A549 (cell line): ENCODE measurements around the gene GRM2. TPM values are rescaled to one million over a fixed set of nuclear protein-coding genes. Genes with fewer than 3 reads are reported as not detected.

Experiments used
- ATAC-seq, 2 experiments: fragments of 200-7000 bp in 1 of 2; fragments of >200 bp in 1 of 2; cut with Nextera tagmentation in 1 of 2; cut with Tn5 transposase in 1 of 2; 3 replicates each; pipeline versions ENCODE4 v1.8.0 to v1.9.1; 2018 to 2020; ENCODE audit warnings: mild to moderate bottlenecking in 1 of 2, moderate library complexity in 1 of 2
- CTCF ChIA-PET: fragments of 300-600 bp; sonication (Branson Sonifier 250); formaldehyde crosslinking; extraction: SDS; loops from one replicate; lab custom pipeline; 2021; ENCODE audit warnings: antibody characterized with exemption, inconsistent platforms; lab: Yijun Ruan, JAX
- POLR2A ChIA-PET: fragments of 350-600 bp; formaldehyde crosslinking; extraction: SDS; loops from one replicate; lab custom pipeline; 2021; ENCODE audit warnings: antibody characterized with exemption, inconsistent platforms; lab: Yijun Ruan, JAX
- DNase-seq, 2 experiments: peaks; one replicate each; pipeline versions ENCODE4 v3.0.0 to v3.0.0-alpha.2; 2011 to 2016; ENCODE audit warnings: low read depth in 1 of 2, low spot score in 1 of 2
- FAIRE-seq: peaks from 2 replicates; lab custom pipeline; 2011; peaks lifted over from hg19 to GRCh38; lab: Jason Lieb, UNC
- H3K27ac ChIP-seq, 2 experiments: fragments of >200 bp; sonication (Bioruptor Twin); formaldehyde crosslinking; 3 replicates each; pipeline ENCODE4 v1.5.1; 2016 to 2017
- H3K4me1 ChIP-seq: fragments of >200 bp; sonication (Bioruptor Twin); formaldehyde crosslinking; 3 replicates; pipeline ENCODE4 v1.6.1; 2016
- H3K4me2 ChIP-seq: fragments of >200 bp; sonication (Bioruptor Twin); formaldehyde crosslinking; 3 replicates; pipeline ENCODE4 v1.6.1; 2016
- H3K4me3 ChIP-seq: fragments of >200 bp; sonication (Bioruptor Twin); formaldehyde crosslinking; 3 replicates; pipeline ENCODE4 v1.5.1; 2016
- H3K9me3 ChIP-seq: fragments of >200 bp; sonication (Bioruptor Twin); formaldehyde crosslinking; 3 replicates; pipeline ENCODE4 v1.6.1; 2016
- BHLHE40 ChIP-seq: IDR thresholded peaks from 2 replicates; pipeline ENCODE4 v1.6.1; 2012; ENCODE audit warnings: low read depth, low read length, inconsistent platforms
- CBX8 ChIP-seq: fragments of 200-600 bp; sonication (generic); IDR thresholded peaks from 2 replicates; pipeline ENCODE4 v1.6.1; 2016
- EHMT2 ChIP-seq: fragments of 200-600 bp; sonication (generic); IDR thresholded peaks from 2 replicates; pipeline ENCODE4 v1.6.1; 2016; ENCODE audit warnings: antibody characterized with exemption, low read depth, mild to moderate bottlenecking, moderate library complexity
- FOSL2 ChIP-seq, 2 experiments: fragments of 450-650 bp in 1 of 2; fragments of >200 bp in 1 of 2; sonication (Bioruptor Twin) in 1 of 2; formaldehyde crosslinking; IDR thresholded peaks; 2 replicates each; pipeline versions ENCODE4 v1.5.0 to v1.6.1; 2016 to 2020; ENCODE audit warnings: mild to moderate bottlenecking in 1 of 2, moderate library complexity in 1 of 2
- HOXA7 ChIP-seq: fragments of 250-450 bp; sonication (Bioruptor Pico); IDR thresholded peaks from 2 replicates; pipeline ENCODE4 v1.5.0; 2020; ENCODE audit warnings: mild to moderate bottlenecking, moderate library complexity
- HOXB13 ChIP-seq: fragments of 250-450 bp; sonication (Bioruptor Pico); IDR thresholded peaks from 2 replicates; pipeline ENCODE4 v1.5.0; 2020; ENCODE audit warnings: low read depth, mild to moderate bottlenecking, moderate library complexity
- HOXB5 ChIP-seq: fragments of 250-450 bp; sonication (Bioruptor Pico); IDR thresholded peaks from 2 replicates; pipeline ENCODE4 v1.5.0; 2020; ENCODE audit warnings: mild to moderate bottlenecking, moderate library complexity
- JUNB ChIP-seq: fragments of >200 bp; sonication (Bioruptor Twin); formaldehyde crosslinking; IDR thresholded peaks from 2 replicates; pipeline ENCODE4 v1.6.1; 2016
- MAZ ChIP-seq: fragments of 150-350 bp; IDR thresholded peaks from 2 replicates; pipeline ENCODE4 v1.6.1; 2014; ENCODE audit warnings: antibody characterized with exemption, low read depth, low read length, borderline replicate concordance
- PHF8 ChIP-seq: fragments of 200-600 bp; sonication (generic); IDR thresholded peaks from 2 replicates; pipeline ENCODE4 v1.6.1; 2016; ENCODE audit warnings: low read depth, mild to moderate bottlenecking, antibody characterized with exemption, moderate library complexity, borderline replicate concordance
- RARB ChIP-seq: fragments of 250-450 bp; sonication (Bioruptor Pico); IDR thresholded peaks from 2 replicates; pipeline ENCODE4 v1.8.0; 2021; ENCODE audit warnings: mild to moderate bottlenecking, moderate library complexity
- RCOR1 ChIP-seq: fragments of 150-350 bp; IDR thresholded peaks from 2 replicates; pipeline ENCODE4 v1.6.1; 2014; ENCODE audit warnings: antibody characterized with exemption, low read length, low read depth
- TFCP2L1 ChIP-seq: fragments of 250-450 bp; sonication (Bioruptor Pico); IDR thresholded peaks from 2 replicates; pipeline ENCODE4 v1.5.0; 2021; ENCODE audit warnings: mild to moderate bottlenecking
- ZC3H11A ChIP-seq: fragments of 450-650 bp; IDR thresholded peaks from 2 replicates; pipeline ENCODE4 v1.6.1; 2014; ENCODE audit warnings: antibody characterized with exemption, mild to moderate bottlenecking
- WGBS: methylation state at CpG from one replicate; pipeline ENCODE4 v1.1.6; 2017; ENCODE audit errors: missing lambda C conversion rate; 5-methylcytosine and 5-hydroxymethylcytosine counted together
- polyA minus RNA-seq: library from RNA; depleted of rRNA, polyadenylated mRNA; stranded (reverse); fragments of >200 nt; gene quantifications from 2 replicates; pipeline ENCODE4 v1.2.3, GENCODE V29; 2011; rRNA and poly(A)+ RNA removed
- polyA plus RNA-seq, 4 experiments: library from polyadenylated mRNA; depleted of rRNA in 3 of 4; stranded (reverse); fragments of >200 nt; fragmentation: RNase III in 1 of 4; extraction: RNeasy Plus Mini Kit Qiagen cat#74134 plus additional on column Dnase treatment in 1 of 4; gene quantifications; 2 replicates in 3 of 4; 3 replicates in 1 of 4; pipeline ENCODE4 v1.2.3, GENCODE V29; 2011 to 2017
- TF ChIP-seq, protein P1 (sequence below): fragments of 200-600 bp; sonication (generic); IDR thresholded peaks from 2 replicates; pipeline ENCODE4 v1.6.1; 2016; ENCODE audit warnings: antibody characterized with exemption, mild to moderate bottlenecking, moderate library complexity

The GRM2 gene
- polyA plus RNA-seq (2011; rRNA removed): not detected in 2 replicates
- 0.05 TPM in 2 replicates for polyA plus RNA-seq (2012; cell fraction: cytosol; rRNA removed)
- 1.1 and 1.3 TPM in 2 replicates for polyA plus RNA-seq (2012; cell fraction: nucleus; rRNA removed)
- polyA plus RNA-seq (2017; fragmentation: RNase III; extraction: RNeasy Plus Mini Kit Qiagen cat#74134 plus additional on column Dnase treatment): 0.01 to 0.03 TPM (median 0.03 TPM) in 3 replicates
- polyA minus RNA-seq: 0.04 and 0.19 TPM in 2 replicates

DNA sequence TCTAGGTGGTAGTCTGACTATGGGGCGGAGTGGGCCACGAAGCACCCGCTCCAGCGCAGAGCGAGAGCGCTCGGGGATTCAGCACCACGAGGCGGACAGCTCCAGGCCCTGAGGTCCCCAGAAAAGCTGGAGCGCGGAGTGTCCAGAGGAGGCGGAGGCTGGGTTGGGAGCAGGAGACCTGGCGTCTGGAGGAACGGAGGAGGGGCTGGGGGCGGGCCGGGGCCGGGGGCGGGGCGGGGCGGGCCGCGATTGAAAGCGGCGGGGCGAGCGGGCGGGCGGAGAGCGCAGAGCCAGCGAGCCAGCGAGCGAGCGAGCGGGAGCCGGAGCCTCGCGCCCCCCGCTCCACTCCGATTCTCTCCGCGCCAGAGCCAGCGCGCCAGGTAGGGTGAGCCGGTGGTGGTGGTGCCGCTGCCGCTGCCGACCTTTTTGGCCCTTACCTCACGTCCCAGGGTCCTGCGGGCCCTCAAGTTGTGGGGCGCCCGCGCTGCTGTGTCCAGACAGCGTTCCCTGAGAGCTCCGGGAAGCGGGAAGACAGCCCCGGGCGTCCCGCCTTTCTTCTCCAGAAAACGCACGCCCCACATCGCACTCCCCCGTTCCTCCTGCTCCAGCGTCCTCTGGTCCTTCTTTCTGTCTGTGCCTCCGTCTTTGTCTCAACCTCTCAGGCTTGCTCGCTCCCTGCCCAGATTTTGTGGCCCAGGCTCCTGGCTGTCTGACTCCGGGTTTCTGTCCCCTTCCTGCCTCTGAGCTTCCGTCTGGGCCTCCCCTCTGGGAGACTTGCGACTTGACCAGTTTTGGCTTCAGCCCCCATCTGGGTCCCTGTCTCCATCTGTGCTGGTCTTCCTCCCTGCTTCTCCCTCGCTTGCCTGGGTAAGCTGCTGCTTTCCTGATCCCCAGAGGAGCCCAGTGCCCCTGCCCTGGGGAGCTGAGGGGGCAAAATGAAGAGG, at the start of gene GRM2:
Gene GRM2, plus strand, starts transcription at position 281 of the 944 bp plus-strand sequence. CDS start 1,916 bp downstream, outside the sequence.
- ChIA-PET CTCF (interaction anchor here (1.6 to 2.5 kb wide), 4 partner anchors 9 to 93 kb away, joined by 3 to 6 read pairs (median 5); no protein-coding TSS in a partner anchor), POLR2A (no interaction called here)
- Histone ChIP-seq H3K4me3 (no peak within 1 kb of the TSS), H3K4me1 (no peaks in the 10 kb centered on the region), H3K27ac (no peak within 1 kb of the TSS), H3K9me3 (no peaks in the 10 kb centered on the region), H3K4me2 (no peak within 1 kb of the TSS)
- WGBS: 67% methylated on average over 8 of the region's 69 CpGs
- no peak for DNase-seq
- TF ChIP-seq, protein P1, sequence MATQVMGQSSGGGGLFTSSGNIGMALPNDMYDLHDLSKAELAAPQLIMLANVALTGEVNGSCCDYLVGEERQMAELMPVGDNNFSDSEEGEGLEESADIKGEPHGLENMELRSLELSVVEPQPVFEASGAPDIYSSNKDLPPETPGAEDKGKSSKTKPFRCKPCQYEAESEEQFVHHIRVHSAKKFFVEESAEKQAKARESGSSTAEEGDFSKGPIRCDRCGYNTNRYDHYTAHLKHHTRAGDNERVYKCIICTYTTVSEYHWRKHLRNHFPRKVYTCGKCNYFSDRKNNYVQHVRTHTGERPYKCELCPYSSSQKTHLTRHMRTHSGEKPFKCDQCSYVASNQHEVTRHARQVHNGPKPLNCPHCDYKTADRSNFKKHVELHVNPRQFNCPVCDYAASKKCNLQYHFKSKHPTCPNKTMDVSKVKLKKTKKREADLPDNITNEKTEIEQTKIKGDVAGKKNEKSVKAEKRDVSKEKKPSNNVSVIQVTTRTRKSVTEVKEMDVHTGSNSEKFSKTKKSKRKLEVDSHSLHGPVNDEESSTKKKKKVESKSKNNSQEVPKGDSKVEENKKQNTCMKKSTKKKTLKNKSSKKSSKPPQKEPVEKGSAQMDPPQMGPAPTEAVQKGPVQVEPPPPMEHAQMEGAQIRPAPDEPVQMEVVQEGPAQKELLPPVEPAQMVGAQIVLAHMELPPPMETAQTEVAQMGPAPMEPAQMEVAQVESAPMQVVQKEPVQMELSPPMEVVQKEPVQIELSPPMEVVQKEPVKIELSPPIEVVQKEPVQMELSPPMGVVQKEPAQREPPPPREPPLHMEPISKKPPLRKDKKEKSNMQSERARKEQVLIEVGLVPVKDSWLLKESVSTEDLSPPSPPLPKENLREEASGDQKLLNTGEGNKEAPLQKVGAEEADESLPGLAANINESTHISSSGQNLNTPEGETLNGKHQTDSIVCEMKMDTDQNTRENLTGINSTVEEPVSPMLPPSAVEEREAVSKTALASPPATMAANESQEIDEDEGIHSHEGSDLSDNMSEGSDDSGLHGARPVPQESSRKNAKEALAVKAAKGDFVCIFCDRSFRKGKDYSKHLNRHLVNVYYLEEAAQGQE: 0 out of 2 replicates have a peak, but pooled peaks have one; percentile 51
- TF ChIP-seq HOXB13 (CRISPR knock-in tag): no peak
- TF ChIP-seq CBX8: no peak
- ATAC-seq: no peak; a peak in 1 of 6 replicates
- FAIRE-seq: no peak

DNA sequence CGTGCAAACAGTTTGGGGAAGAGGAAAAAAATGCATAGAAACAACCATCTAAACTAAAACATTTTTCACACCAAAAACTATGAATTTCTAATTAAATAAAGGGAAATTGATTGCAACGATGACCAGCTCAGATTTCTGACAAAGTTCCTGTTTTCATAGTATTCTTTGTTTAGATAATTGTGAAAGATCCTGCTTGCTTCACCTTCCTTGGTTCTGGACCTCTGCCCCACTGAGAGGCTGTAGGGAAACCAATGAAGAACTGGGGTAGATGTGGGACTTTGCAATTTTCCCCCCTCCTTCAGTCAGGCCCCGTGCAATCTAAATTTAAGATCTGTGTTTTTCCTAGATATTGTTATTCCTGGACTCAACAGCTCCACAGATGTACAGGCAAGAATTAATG, 49.6 kb upstream of the GRM2 start:
- FAIRE-seq: no peak
- no peak overlapping the region for H3K4me3 ChIP-seq
- H3K9me3 ChIP-seq: no peaks in the 10 kb centered on the region
- ATAC-seq: no peak
- ChIA-PET CTCF (interaction anchor here (0.6 to 4.1 kb wide), 2 partner anchors 12 to 1423 kb away, joined by 3 to 21 read pairs; no protein-coding TSS in a partner anchor), POLR2A (no interaction called here)
- DNase-seq: no peak
- 87% methylated on average over 3 of the region's 3 CpGs for WGBS
- no peak for TF ChIP-seq RARB (CRISPR knock-in tag)
- TF ChIP-seq MAZ: no peak
- TF ChIP-seq ZC3H11A: no peak
- no peak overlapping the region for H3K4me2 ChIP-seq
- H3K4me1 ChIP-seq: no peaks in the 10 kb centered on the region
- no peak overlapping the region for H3K27ac ChIP-seq

DNA sequence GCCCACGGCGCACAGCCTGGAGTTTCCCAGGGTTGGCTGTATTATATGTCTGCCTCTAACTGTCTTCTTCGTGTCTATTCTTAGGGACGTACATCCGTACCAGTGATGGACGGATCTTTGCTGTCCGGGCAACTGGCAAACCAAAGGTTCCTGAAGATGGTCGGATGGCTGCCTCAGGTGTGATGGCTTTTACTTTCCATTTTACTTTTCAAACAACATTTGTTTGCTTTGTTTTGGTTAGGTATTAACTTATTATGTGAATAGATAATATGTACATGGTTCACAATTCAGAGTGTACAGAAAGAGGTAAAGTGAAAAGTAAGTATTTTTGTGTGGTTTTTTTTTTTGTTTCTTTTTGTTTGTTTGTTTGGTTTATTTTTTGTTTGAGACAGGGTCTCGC, 46.9 kb upstream of the GRM2 start:
- POLR2A ChIA-PET: no interaction called here
- ATAC-seq (no peak), DNase-seq (no peak), FAIRE-seq (no peak)
- CTCF ChIA-PET: interaction anchor here (0.6 to 3.2 kb wide), 5 partner anchors 9 to 620 kb away, joined by 3 to 14 read pairs (median 3); no protein-coding TSS in a partner anchor
- Histone ChIP-seq H3K4me3 (no peak overlapping the region), H3K4me2 (no peak overlapping the region), H3K9me3 (no peaks in the 10 kb centered on the region), H3K4me1 (no peaks in the 10 kb centered on the region), H3K27ac (no peak overlapping the region)
- no peak for TF ChIP-seq HOXB5 (CRISPR knock-in tag)
- TF ChIP-seq FOSL2 (IDR thresholded peaks at IDR 0.05): no peak
- no peak for TF ChIP-seq FOSL2 (CRISPR knock-in tag; IDR thresholded peaks at IDR 0.05)
- no peak for TF ChIP-seq TFCP2L1 (CRISPR knock-in tag)
- TF ChIP-seq JUNB: no peak
- no peak for TF ChIP-seq RCOR1
- TF ChIP-seq PHF8: no peak
- no peak for TF ChIP-seq EHMT2
- TF ChIP-seq BHLHE40: no peak
- TF ChIP-seq HOXA7 (CRISPR knock-in tag): no peak
- 94% methylated on average over 9 of the region's 9 CpGs for WGBS
